Measurements from ENCODE around the gene WHAMM.

The WHAMM gene

GRCh38 chr15:82871358-82871757 lies 61.9 kb downstream of the WHAMM start:
- DNase-seq = no peak

DNA sequence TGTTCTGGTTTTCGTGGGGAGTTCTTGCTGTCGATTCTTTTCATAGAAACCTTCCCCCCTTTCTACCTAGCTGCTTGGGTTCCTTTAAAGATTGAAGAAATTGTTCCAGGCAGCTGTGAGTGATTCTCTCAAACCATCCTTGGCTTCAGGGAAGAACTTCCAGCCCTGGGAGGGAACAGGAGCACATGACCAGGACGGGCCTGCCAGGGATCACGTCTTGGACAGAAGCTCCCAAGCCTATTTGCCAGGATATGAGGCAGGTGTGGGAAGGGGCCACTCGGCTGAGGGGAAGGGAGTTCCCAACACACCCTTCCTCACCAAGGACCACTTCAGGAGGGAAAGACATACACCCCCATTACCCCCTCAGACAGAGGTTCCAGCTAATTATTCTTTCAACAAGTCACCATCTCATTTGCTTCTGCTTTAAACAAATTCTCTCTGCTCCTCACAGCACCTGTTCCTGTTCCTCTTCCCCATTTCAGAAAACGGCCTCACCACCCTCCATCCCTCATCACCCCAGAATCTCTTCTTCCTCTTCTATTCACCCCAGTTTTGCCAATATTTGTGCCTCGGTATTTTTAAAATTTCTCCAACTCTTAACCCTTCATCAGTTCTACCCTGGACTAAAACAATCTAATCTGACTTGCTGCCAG lies 62.5 kb downstream of the WHAMM start:
- no peak for DNase-seq

GRCh38 chr15:82873000-82873680 lies 63.7 kb downstream of the WHAMM start:
- DNase-seq = no peak

DNA sequence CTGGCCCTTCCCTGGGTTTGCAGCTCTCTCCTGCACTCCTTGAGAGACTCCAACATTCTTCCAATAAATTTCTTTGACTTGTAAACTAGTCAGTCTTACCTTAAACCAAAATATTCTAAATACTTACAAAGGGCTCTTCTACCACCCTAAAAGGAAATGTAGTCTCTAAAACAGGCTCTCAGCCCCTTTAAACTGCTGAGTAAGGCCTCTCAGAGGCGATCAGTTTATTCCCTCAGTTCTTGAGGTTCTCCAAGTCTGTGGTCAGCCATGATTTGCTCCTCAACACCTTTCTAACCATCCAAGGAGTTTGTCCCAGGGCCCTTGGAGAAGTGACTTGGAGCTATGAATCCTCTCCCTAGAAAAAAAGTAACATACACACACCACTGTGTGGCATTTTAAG lies 64.8 kb downstream of the WHAMM start:
- no peak for DNase-seq

DNA sequence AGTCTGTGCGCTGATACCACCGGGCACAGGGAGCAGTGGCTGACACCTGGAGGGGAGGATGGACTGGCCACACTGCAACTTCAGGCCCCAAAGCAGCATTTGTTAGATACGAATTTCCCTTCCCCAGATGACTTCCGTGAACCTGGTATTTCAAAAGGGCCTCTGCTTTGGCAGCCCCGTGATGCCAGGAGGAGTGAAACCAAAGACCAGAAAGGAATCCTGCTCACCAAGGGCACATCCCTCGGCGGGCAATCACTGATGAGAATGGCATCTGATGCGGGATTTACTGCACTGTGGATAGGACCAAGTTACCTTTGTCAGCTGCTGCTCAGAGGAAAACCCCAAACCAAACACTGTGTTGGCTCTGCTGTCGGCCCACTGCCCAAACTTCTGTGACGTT lies 65.5 kb downstream of the WHAMM start:
- no peak for DNase-seq

DNA sequence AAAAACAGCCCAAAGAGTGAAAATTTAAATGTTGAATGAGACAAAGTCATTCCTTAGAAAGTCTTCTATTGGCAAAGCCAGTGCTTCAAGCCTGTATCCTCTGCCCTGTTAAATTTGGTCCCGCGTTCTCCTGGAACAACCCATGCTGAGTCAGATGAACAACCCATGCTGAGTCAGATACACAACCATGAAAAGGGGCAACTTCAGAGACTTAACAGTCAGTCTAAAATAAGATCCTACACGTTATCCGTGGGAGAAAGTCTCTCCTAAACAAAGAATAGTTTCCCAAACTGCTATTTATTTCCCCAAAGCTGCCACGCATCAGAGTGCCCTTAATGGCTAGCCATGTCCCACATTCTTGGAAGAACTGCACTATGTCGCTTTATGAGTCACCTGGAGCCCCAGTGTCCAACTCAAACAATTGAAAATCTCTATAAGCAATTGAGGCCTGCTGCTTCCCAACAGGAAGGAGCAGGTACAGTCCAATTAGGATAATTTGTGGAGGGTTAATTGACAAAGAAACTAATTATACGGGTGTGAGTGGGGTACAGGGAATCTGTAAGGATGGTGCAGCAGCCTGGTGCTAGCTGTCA lies 66.1 kb downstream of the WHAMM start:
- DNase-seq = no peak

GRCh38 chr15:82877825-82878224 lies 68.4 kb downstream of the WHAMM start:
- no peak for DNase-seq

- no peak for DNase-seq
These were observed 68.9 kb downstream of the WHAMM start for GRCh38 chr15:82878325-82878724.

DNA sequence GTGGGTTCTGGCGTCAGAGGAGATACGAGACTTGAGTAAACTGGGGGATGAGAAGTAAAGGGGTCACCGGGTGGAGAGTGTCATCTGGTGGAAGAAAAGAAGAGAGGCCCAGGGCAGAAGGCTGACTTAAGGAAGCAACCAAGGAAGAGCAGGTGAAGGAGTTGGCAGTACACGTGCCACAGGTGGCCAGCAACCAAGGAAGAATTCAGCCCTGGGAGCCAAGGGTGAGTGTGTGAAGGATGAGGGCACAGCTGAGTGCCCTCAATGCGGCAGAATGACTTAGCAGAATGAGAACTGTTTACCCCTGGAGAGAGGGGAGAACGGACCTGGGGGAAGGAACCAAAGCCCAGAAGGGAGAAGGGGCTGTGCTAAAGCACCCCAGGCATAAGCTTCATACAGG lies 71.3 kb downstream of the WHAMM start:
- no peak for DNase-seq

- no peak for DNase-seq
These were observed 72.3 kb downstream of the WHAMM start for GRCh38 chr15:82881747-82882146.

DNA sequence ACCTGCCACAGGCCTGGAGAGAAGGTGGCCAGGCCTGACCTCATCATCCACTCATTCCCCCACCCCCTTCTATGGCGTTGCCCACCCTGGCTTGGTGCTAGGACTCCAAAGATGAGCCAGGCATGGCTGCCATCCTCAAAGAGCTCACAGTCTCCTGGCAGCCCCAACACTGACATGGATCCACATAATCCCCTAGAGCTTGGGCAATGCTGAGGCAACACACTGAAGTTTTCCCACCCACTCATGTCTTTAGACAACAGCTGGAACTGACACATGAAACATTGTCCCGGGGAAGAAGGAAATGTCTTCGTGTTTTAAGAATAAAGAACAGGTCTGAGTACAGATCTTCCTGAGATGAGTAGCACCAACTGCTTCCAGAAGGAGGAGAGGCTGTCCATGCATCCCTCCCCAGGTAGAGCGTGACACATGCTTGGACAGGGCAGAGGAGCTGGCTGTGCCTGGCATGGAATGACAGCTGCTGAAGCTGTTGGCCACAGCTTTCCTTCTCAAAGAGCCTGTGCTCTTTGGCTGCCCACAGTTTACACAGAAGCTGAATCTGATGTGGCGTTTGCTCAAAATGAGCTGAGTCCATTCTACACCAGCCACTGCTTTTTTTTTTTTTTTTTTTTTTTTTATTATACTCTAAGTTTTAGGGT lies 73.0 kb downstream of the WHAMM start:
- DNase-seq = no peak
